Hippocampal formation (tissue), 2 donors: Measurements from ENCODE around the gene CD44.

Source experiments
- DNase-seq, 2 donors: peaks; one replicate each; lab custom pipeline; 2025; lab: John Stamatoyannopoulos, UW

CD44 gene

DNA sequence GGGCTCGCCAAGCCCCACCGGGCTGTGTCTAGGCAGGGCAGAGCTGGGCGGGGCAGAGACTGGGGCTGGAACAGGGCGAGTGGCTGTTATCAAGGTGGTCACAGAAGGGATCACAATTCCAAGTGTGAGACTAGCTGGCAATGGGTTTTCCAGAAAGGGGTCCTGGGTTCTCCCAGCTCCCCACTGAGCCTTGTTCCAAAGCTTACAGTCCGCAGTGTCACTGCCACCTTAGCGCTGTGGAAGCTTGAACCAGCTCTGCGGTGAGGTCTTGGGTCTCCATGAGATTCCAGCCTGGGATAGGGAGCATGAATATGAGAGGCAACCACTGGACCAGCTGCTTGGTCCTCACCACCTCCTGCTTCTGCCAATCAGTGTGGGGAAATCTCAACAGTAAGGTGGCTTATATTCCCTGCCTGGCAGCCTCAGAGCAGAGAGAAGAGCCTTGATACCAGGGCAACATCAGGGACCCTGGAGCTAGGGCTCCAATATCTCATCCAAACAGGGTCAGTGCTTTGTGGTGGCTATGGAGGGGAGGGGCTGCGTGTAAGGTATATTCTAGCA, 831 bp downstream of the CD44 start:
- no peak for DNase-seq

DNA sequence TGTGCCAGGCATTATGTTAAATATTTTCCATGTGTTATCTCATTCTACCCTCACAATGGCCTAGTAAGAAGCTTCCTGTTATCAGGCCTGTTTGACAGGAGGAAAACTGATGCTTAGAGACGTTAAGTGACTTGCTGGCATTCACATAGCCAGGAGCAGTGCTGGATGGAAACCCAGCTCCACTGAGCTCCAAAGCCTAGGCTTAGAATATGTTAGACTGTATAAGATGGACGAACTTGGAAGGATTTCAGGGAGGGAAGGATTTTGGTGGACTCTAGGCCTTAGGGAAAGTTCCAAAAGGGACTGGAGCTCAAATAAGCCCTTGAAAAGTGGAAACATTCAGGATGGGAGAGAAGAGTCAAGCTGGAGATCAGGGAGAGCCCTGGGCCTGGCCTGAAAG, 2.1 kb downstream of the CD44 start:
- no peak for DNase-seq

DNA sequence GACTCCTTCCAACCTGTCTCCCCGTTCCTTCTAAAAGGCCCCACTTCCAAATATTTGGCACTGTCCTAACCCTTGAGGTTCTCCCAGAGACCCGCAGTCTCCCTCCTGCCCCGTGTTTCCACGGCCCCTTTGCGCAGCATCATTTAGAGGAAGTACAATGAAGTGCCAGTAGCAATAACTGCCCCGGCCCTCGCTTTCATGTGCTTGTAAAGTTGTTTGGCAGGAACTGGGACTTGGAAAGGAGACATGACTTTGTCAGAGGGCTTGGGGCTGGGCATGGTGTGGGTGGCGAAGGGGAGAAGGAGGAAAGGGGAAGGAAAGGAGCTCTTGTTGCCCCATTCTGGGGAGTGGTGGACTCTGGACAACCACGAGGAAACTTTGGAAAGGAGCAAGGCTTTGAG, 2.6 kb downstream of the CD44 start:
- DNase-seq: peak; percentile 16 to 27

DNA sequence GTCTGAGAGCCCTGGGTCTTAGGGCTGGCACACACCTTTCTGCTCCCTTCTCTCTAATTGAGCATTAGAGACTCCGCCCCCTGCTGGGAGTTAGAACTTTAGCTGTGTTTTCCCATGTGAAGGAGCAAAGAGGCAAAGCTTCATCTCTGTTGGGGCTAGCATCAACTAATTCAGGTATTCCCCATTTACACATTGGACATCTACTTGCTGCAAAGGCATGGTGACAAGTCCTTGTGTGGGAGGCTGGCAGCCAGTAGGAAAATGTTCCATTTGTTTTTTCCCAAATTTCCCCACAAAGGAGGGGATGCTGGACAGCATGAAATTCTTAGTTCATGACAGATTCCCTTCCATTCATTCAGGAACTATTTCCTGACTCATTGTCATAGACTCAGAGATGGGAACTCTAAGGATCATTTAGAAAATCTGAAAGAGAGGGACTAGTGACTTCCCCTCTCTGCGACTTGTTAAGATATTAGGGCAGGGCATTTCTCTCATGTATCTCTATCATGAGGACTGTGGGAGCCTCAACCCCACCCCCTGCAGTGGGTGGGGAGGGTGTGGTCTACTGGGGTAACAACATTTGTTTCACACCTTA, 3.6 kb downstream of the CD44 start:
- DNase-seq: no peak

DNA sequence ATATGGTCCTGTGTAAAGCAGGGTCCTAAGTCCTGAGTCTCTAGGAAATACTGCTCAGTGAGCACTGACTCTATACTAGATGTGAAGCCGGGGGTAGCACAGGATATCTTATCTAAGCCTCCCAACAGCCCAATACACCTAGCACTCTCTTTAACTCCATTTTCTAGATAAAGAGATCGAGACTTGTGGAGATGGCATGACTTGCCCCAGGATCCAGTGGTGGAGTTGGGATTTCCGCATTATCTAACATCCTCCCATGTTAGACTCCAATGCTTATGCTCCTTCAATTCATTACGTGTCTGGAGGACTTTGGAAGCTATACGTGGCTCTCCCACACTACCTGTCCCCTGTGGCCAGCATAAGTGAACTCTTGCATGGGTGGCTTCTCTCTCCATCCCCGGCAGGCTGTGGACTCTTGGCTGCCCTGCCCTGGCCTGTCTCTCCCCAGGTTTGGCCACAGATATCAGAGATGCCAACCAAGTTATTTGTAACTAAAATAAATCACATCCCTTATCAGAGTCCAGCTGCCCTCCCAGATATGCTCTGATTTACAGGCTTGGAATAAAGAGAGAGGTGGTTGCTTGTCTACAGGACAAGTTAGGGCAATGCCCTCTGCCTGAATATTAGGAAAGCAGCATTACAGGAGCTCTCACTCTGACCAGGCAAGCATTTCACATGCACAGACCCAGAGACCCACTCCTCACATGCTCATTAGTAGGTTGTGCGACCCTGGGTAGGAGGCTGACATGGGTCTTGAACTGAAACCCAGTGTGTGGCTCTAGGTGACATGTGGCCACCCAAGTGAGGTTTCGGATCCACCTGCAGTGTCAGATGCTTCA, 4.5 kb downstream of the CD44 start:
- no peak for DNase-seq

DNA sequence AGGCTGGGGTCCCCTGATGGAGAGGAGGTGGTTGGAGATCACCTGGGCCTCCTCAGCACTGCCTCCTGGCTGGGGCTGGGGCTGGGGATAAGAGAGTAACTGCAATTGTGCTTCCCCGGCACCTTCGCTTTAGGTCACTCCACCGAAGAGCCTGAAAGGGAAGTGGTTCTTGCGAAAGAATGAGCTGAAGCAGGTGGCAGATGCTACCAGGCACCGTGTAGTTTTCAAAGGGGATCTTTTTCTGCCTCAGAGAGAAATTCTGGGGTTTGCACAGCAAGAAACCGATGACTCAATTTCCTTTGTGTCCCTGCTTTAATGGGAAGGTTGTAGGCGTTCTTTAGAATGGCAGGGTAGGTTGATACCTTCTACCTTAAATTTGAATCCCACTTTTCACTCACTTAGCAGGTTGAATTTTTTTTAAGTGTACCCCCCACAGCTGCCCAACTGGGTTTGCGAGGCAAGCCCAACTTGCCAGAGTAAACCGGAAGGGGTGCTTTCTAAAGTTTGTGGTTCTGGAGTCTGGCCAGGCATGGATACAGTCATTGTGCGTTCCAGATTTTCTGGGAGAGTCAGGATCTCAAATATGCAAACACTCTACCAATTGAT, 5.3 kb downstream of the CD44 start:
- no peak for DNase-seq

DNA sequence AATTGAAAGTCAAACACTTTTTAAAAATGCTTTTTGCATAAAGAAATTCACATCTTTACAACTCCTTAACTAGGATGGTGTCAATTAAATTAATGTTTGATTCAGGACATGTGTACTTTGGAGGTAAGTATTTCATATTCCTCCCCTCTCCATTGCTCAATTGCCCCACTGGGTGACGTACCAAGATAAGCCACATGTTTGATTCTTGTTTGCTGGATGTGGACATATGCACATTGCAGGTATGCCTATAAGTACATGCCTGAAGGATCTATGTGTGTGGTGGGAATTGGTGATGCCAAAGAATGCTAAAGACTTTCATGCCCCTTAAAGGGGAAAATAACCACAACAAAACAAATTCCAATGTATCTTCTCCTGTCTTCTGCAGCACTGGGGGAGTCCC, 5.8 kb downstream of the CD44 start:
- no peak for DNase-seq

DNA sequence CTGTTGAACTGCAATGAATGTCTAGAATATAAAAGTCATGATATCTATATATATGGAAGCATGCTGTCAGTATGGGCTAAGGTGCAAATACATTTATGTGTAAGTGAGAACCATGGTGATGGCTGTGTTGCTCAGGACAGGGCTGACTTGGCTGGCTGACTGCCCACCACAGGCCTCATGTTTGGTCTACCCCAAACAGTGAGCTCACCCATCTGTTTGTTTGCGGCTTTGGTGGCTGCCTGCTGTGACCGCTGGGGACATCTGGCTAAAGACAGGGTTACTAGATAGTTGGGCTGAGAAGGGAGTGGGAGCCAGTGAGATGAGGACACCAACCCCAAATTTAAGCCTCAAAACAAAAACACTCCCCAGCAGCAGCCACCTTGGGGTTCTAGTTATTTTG, 6.3 kb downstream of the CD44 start:
- no peak for DNase-seq

DNA sequence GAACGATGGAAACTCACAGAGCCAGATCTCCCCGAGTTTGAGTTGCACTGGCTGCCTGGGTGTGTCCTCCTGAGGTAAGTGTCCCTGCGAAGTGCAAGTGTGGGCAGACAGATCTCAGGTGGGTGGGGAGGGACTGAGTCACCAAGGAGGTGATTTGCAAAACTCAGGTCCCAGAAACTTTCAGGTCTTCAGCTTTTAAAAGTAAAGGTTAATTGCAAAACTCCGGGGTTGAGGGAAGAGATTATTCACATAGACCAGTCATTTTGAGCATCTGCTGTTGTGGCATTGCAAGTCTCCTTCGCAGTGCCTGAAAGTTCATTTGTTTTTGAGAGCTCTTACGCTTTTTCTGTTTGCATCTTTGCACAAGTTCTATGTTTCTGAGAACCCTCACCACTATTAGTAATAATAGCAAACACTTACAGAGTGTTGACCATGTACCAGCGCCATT, 7.1 kb downstream of the CD44 start:
- no peak for DNase-seq

DNA sequence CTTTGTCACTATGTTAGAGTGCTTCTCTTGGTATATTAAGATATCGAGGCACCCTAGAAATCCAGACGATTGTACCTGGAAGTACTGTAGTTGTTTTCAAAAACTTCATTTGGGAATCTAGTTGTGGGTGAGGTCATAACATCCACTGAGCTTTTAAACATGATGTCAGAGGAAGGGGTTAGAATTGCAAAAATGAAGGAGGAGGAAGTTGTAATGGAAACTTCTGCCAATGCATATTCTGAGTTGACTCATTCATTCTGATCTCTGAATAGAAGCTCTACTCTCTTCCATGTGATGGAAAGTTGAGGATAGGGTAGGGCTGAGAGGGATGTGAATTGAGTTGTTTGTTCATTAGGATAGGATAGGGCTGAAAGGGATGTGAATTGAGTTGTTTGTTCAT, 7.7 kb downstream of the CD44 start:
- no peak for DNase-seq

DNA sequence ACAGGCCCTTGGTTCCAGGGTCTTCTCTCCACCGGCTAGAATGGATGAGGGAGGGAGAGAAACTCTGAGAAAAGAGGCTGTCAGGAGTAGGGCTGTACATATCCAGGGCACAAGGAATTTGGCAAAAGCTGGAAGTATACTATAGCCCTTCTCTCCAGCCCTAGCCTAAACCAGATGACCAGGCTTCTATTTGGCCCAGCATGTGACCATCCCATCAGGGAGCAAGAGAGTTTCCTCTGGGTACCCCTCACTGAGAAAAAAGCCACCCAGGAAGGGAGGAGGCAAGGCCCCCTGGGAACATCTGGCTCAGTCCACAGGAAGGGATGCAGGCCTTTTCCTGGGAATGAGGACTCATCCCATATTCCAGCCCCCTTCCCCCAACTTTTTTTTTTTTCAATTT, 8.3 kb downstream of the CD44 start:
- DNase-seq: no peak

DNA sequence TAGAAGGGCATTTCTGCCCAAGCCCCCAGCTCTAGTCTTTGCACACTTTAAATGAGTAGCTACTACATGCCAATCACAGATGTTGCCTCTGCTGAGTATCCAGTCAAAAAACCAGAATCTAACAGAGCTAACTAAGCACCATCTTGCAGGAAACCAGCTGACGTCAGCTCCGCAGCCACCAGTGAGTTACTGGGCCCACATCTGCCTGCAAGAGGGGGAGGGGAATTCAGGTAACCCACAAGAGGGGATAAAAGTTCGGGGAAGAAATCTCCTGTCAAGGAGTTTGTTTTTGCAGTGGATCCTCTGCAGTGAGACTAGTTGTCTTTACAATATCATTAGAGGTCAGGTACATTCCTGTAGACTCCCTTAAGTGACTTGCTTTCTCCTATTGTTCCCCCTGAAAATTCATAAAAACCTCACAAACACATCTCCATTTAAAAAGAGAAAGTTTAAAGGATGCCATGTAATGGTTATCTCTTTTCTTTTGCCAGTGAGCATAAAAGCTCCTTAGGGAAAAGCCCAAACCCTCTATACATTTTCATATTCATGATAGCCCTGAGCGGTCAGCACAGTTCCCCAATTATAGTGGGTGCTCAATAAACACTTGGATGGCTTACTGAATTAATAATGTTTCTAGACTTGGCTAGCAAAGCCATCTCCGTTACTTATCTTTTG, 9.3 kb downstream of the CD44 start:
- no peak for DNase-seq

DNA sequence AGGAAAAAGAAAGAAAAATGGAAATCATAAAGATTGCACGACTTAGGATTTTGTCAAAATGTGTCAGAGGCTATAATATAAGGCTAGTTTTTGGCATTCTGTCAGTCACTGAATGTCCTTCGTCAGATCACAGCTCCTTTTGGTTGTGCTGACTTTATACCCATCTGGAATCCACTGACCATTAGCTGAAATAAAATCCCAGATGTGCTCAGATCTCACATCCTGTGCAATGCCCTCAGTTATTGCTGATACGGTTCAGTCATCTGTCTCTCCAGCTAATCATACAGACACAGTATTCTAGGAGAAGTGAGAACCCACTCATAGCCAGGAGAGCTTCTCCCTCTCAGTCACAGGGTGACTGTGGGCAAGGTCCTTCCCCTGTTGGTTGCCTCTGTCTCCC, 11.5 kb downstream of the CD44 start:
- DNase-seq: no peak

DNA sequence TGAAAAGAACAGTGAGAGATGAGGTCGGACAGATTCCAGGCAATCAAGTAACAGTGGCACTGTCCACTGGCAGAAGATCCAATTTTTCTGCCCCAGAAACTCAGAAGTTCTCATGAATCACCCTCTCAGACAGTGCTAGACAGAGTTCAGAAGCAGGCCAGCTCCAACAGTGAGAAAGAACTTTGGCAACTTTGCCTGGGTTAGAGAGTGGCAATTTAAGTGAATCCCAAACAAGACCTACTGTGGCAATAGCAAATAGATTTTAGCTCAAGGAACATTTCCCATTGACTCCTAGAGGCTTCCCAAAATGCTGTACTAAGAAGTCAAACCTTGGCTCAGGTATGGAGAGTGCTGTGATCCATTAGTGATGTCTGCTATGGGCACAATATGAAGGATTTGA, 12.3 kb downstream of the CD44 start:
- DNase-seq: no peak

DNA sequence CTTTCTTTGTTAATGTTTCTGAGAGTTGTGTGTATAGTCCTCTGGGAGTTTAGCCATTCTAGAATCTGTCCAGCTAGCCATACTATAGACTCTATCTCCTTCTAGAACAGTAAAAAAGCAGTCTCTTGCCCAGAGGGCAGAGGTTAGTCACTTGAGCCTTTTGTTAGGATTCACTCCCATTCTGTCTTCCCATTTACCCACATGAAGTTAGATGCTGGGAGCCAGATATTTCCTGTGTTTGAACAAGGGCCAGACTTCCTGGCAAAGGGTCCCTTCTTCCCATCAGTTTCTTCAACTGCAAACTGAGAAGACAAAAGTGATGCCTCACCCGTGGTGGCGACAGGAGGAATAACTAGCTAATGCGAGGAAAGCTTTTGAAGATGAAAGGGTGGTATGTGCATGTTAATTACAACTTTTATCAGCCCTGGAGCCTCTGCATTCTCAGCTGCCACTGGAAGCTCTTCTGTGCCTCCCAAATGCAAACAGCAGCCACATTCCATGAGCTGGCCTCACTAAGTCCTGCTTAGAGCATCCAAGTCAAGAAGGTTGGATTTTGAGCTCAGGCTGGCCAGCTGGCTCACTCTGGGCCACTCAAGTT, 12.8 kb downstream of the CD44 start:
- no peak for DNase-seq

DNA sequence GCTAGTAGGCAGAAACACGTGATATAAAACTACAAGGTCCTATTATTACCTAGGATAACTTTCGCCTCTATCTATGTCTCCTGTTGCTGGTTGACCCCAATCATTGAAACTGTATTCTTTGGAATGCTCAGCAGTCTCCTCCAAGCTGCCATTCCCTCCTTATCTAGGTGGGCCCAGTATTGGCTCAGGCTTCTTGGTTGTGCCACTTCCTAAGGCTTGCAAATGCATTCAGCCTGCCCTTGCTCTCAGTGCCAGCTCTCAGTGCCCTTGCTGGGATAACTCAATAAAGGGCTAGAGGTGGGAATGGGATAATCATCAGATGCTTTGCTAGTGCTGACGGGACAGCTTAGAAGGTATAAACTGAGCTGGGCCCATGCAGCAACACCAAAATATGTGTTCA, 13.6 kb downstream of the CD44 start:
- no peak for DNase-seq

DNA sequence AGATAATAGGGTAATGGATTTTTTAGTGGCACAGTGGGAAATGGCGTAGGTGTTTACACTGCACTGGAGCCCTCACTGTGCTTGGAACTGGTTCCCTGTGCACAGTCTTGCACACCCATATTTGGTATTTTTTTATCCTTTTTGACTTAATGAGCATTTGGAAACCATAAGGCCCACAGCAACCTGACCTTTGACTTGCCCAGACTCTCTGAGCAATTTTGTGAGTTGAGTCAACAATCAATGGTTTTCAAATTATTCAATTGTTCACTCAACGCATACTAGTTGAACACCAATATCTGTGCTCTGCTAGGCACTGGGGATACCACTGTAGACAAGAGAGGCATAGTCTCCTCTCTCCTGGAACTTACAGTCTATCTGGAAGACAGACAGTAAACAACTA, 14.3 kb downstream of the CD44 start:
- no peak for DNase-seq

DNA sequence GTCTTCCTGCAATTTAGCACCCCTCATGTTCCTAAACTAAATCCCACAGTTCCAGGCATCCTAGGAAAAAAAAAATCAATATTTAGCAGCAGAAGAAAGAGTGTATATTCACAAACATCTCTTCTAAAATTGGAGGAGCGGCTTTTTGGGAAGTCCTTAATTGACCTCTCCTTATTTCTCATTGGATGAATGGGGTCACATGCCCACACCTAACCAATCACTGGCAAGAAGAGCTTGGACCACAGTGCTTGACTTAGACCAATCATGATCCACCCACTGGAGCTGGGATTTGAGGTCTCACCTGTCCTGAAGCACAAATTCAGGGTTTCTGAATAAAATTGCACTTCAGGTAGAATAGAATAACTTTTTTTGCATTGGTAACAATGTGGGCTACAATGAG, 16.0 kb downstream of the CD44 start:
- DNase-seq: no peak

DNA sequence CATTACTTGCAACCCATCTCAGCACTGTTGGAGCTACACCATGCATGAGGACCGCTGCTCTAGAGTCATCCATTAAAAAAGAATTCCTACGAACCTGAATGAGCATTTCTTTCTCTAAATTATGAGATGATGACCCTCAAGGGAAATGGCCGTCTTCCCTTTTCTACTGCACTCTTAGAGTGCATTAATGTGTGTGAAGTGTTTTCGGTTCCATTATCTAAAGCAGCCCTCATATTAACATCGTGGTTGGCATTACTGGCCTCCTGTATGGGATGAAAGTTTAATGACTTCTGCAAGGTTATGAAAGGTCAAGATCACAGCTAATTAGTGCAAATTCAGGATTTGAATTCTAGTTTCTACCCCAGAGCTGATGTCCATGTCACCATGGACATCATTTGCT, 16.7 kb downstream of the CD44 start:
- no peak for DNase-seq

DNA sequence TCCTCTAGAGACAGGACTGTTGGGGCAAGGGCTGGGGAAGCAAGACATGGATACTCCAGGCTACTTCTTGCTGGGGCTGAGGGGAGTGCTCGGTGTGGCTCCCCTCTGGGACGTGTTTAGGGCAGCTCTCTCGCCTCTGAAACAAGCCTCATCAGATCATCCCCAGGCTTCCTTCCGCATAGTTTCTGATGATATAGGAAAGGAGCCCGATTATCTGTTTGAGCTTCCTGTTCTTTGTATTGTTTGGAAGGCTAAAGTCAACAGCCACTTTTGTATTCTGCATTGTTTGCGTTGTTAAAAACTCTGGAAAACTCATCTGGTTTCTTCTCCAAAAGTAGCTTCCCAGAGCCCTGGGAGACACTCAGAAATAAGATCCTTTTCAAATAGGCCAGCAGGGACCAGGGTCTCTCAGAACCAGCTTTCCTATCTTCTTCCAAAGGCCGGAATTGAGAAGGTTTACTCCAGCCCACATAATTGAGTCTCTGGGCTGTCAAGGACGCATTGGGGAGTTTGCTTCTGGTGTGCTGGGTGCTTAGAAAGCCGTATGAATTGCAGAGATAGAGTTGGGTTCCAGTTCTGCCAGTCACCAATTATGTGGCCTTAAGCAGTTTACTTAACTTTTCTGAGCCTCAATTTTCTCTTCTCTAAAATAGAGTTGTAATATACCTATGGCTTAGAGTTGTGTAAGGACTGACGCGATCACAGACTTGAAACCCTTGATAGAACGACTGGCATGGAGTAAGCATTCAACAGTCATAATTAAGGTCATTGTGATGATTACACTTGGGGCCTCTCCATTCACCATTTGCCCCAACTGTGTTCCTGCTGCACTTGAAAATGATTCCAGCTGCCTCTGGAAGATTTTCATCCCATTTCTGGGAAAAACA, 19.1 kb downstream of the CD44 start:
- no peak for DNase-seq
